NCI-H2029 (cell line): ENCODE results near the gene NABP1.

Experiments
- DNase-seq: peaks from one replicate; lab custom pipeline; 2025; lab: John Stamatoyannopoulos, UW

Gene NABP1

GRCh38 chr2:191707542-191707941 lies 29.6 kb downstream of the NABP1 start:
- no peak for DNase-seq

GRCh38 chr2:191710411-191710900 lies 32.5 kb downstream of the NABP1 start:
- no peak for DNase-seq

- no peak for DNase-seq
Measured at GRCh38 chr2:191711621-191712020, 33.7 kb downstream of the NABP1 start.

- DNase-seq, result no peak
Measured at GRCh38 chr2:191713837-191714236, 35.9 kb downstream of the NABP1 start.

- no peak for DNase-seq
Measured at GRCh38 chr2:191714925-191715324, 37.0 kb downstream of the NABP1 start.

- DNase-seq, result no peak
Measured at GRCh38 chr2:191715471-191715870, 37.5 kb downstream of the NABP1 start.

- no peak for DNase-seq
Measured at GRCh38 chr2:191719261-191719660, 41.3 kb downstream of the NABP1 start.

- no peak for DNase-seq
Measured at GRCh38 chr2:191719938-191720337, 42.0 kb downstream of the NABP1 start.

- DNase-seq, result no peak
Measured at GRCh38 chr2:191721331-191721730, 43.4 kb downstream of the NABP1 start.

- no peak for DNase-seq
Measured at GRCh38 chr2:191724015-191724414, 46.1 kb downstream of the NABP1 start.

GRCh38 chr2:191728750-191729624 lies 51.1 kb downstream of the NABP1 start:
- DNase-seq, result no peak

- DNase-seq, result no peak
Measured at GRCh38 chr2:191730263-191730662, 52.3 kb downstream of the NABP1 start.
